Measurements from ENCODE around the gene LYL1. TPM values are rescaled to one million over a fixed set of nuclear protein-coding genes. Genes with fewer than 3 reads are reported as not detected.

LYL1 gene
- total and polyA plus RNA-seq, 2 donors from 2014 or later, result 8.5 to 13.8 TPM

DNA sequence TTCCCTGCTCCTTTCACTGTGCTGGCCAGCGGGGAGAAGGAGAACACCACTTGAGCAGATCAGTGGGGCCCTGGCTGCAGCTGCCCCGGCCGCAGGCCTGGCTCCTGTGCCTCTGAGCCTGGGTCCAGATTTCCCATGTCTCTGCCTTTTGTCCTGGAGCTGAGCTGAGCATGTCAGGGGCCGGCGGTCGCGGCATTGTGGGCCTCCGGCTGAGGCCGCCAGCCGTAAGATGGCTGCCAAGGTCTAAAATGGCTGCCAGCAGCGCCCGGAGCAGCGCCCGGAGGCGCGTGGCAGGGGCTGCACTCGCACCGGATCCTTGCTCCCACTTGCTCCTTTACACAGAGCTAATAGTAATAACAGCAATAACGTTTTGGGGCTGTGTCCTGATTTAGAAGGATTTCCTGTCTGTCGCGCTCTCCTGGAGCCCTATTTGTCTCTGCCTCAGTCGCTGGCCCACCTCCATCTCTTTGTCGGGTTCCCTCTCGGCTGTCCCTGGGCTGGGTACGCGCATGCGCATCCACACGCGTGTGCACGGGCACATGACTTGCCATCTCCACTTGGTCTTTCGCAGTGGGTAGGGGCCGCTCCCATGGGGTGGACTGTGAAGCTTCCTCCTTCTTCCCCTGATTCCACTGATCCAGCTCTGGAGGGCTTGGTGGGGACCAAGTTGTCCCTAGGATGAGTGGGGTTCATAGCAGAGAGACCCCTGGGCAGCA, 32.1 kb downstream of the LYL1 start:
- H3K9me3 ChIP-seq (ENCODE audit: control insufficient read depth in 2 of 3, insufficient read depth in 1 of 3, low read length in 3 of 3), result no peaks in the 10 kb centered on the region
- DNase-seq, result no peak
- intact Hi-C loops (cut with DNase I), result no loop called here
- no peak overlapping the region for H3K9ac ChIP-seq (ENCODE audit: low read length in 3 of 3)
- H3K27ac ChIP-seq (ENCODE audit: low read depth in 2 of 2, low read length in 2 of 2), result no peak overlapping the region
- H3K27me3 ChIP-seq (ENCODE audit: control insufficient read depth, insufficient read depth, low read length), result no peaks in the 10 kb centered on the region
- no peak overlapping the region for H3K4me3 ChIP-seq (ENCODE audit: low read length in 3 of 3)
- H3K4me1 ChIP-seq (ENCODE audit: control insufficient read depth in 2 of 3, insufficient read depth in 2 of 3, low read depth in 1 of 3, low read length in 3 of 3), result peaks cover 0 to 5% (median 4%) of the 10 kb centered on the region in 3 donors
- TF ChIP-seq, protein P1, sequence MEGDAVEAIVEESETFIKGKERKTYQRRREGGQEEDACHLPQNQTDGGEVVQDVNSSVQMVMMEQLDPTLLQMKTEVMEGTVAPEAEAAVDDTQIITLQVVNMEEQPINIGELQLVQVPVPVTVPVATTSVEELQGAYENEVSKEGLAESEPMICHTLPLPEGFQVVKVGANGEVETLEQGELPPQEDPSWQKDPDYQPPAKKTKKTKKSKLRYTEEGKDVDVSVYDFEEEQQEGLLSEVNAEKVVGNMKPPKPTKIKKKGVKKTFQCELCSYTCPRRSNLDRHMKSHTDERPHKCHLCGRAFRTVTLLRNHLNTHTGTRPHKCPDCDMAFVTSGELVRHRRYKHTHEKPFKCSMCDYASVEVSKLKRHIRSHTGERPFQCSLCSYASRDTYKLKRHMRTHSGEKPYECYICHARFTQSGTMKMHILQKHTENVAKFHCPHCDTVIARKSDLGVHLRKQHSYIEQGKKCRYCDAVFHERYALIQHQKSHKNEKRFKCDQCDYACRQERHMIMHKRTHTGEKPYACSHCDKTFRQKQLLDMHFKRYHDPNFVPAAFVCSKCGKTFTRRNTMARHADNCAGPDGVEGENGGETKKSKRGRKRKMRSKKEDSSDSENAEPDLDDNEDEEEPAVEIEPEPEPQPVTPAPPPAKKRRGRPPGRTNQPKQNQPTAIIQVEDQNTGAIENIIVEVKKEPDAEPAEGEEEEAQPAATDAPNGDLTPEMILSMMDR (IDR thresholded peaks at IDR 0.05; ENCODE audit: borderline replicate concordance, extremely low read depth, insufficient read depth), result no peak
- H3K36me3 ChIP-seq (ENCODE audit: control insufficient read depth in 2 of 3, insufficient read depth in 3 of 3, low read length in 3 of 3), result peaks cover 0 to 5% (median 2%) of the 10 kb centered on the region in 3 donors
- FAIRE-seq, result no peak

- H3K9me3 ChIP-seq (ENCODE audit: control insufficient read depth in 2 of 3, insufficient read depth in 1 of 3, low read length in 3 of 3), result no peaks in the 10 kb centered on the region
- H3K4me1 ChIP-seq (ENCODE audit: control insufficient read depth in 2 of 3, insufficient read depth in 2 of 3, low read depth in 1 of 3, low read length in 3 of 3), result peaks cover 0 to 11% (median 4%) of the 10 kb centered on the region in 3 donors
- FAIRE-seq, result no peak
- DNase-seq, result no peak
- intact Hi-C loops (cut with DNase I), result loop anchor here (10.0 kb wide), 1 partner anchor 95 kb away; no protein-coding TSS in a partner anchor
- H3K9ac ChIP-seq (ENCODE audit: low read length in 3 of 3), result no peak overlapping the region
- peaks cover 0 to 5% (median 2%) of the 10 kb centered on the region in 3 donors for H3K36me3 ChIP-seq (ENCODE audit: control insufficient read depth in 2 of 3, insufficient read depth in 3 of 3, low read length in 3 of 3)
- no peak overlapping the region for H3K27ac ChIP-seq (ENCODE audit: low read depth in 2 of 2, low read length in 2 of 2)
- H3K27me3 ChIP-seq (ENCODE audit: control insufficient read depth, insufficient read depth, low read length), result no peaks in the 10 kb centered on the region
- H3K4me3 ChIP-seq (ENCODE audit: low read length in 3 of 3), result no peak overlapping the region
- TF ChIP-seq, protein P1 (IDR thresholded peaks at IDR 0.05; ENCODE audit: borderline replicate concordance, extremely low read depth, insufficient read depth), result no peak
Measured at GRCh38 chr19:13069415-13070359, 33.0 kb downstream of the LYL1 start.

DNA sequence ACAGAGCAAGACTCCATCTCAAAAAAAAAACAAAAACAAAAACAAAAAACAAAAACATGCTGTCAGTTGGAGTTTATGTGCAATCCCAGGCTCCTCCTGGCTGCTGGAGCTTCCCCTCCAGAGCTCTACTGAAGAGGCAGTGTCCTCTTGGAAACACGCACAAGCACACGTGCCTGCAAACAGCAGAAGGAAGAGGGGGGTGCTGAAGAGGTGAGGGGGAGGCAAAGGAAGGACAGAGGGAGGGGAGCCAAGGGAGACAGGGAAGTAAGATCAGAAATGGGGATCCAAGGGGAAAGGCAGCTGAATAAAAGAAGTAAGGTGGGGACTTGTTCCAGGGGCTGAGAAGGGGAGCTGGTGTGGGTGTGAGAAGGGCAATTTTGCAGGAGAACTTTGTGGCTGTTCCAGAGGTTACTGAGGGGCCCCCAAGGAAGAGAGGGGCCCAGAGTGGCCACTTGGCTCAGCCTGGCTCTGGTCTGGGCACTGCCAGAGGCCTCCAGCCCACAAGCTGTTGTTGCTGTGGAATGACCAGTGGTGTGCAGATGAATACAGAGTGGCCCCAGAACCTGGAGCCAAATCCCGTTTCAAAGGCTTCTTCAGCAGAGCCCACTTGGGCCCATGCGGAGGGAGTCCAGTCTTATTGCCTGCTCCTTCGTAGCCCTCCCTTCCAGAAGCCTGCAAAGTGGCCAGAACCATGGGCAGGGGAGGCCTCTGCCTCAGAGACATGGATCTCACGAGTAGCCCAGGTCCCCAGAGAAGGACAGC, 34.4 kb downstream of the LYL1 start:
- TF ChIP-seq, protein P1 (IDR thresholded peaks at IDR 0.05; ENCODE audit: borderline replicate concordance, extremely low read depth, insufficient read depth), result no peak
- no peak for FAIRE-seq
- Histone ChIP-seq H3K36me3 (ENCODE audit: control insufficient read depth in 2 of 3, insufficient read depth in 3 of 3, low read length in 3 of 3) (peaks cover 0 to 2% (median 0%) of the 10 kb centered on the region in 3 donors), H3K4me1 (ENCODE audit: control insufficient read depth in 2 of 3, insufficient read depth in 2 of 3, low read depth in 1 of 3, low read length in 3 of 3) (peaks cover 0 to 13% (median 4%) of the 10 kb centered on the region in 3 donors), H3K9me3 (ENCODE audit: control insufficient read depth in 2 of 3, insufficient read depth in 1 of 3, low read length in 3 of 3) (no peaks in the 10 kb centered on the region), H3K9ac (ENCODE audit: low read length in 3 of 3) (no peak overlapping the region), H3K27me3 (ENCODE audit: control insufficient read depth, insufficient read depth, low read length) (no peaks in the 10 kb centered on the region), H3K27ac (ENCODE audit: low read depth in 2 of 2, low read length in 2 of 2) (no peak overlapping the region), H3K4me3 (ENCODE audit: low read length in 3 of 3) (no peak overlapping the region)
- intact Hi-C loops (cut with DNase I), result loop anchor here (10.0 kb wide), 1 partner anchor 93 kb away; no protein-coding TSS in a partner anchor
- DNase-seq, result no peak

Data from kidney (tissue), 14 donors.